ENCODE results near the gene LSP1.

- TF ChIP-seq CTCF (IDR thresholded peaks at IDR 0.05) (no peak), POLR2A (IDR thresholded peaks at IDR 0.05) (no peak)
Measured at GRCh38 chr11:1863352-1864216, 10.7 kb downstream of the LSP1 start.

Data from transverse colon (tissue), 3 donors.